GM21381 (cell line): ENCODE results near the gene MFSD1.

ENCODE experiments used
- ATAC-seq: cut with Tn5 transposase; IDR thresholded peaks from one replicate; pipeline ENCODE4 v1.9.1; 2021; ENCODE audit warnings: mild to moderate bottlenecking, moderate library complexity; ENCODE audit not compliant: unreplicated experiment

The MFSD1 gene

DNA sequence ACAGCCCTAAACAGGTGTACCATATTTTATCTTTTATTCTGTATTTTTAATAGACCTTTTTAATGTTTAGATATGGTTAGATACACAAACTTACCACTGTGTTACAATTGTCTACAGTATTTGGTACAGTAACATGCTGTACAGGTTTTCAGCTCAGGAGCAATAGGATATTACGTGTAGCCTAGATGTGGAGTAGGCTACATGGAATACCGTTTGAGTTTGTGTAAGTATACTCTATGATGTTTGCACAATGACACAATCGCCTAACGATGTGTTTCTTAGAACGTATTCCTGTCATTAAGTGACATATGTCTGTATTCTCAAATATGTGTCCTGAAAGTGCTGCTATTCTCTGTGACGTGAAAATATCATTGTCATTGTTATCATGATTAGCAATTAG lies 62.6 kb downstream of the MFSD1 start:
- ATAC-seq, result no peak

DNA sequence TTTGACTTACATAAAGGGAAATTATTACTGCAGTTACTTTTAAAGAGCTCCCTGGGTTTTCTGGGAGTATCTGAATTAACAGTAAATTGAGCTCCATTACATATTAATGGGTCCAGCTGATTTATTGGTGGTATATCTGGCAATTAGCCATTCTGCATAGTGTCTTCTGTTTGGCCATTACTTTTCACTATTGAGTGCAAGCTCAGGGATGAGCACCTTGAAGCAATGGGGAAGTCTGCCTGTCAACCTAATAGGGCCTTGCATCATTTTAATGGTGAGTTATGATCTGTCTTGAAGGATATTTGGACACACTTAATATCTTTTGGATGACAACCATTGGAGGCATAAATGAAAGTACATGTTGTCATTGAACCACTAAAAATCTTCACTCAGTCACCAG lies 73.8 kb downstream of the MFSD1 start:
- ATAC-seq, result no peak
